ENCODE results near the gene LAGE3.

LAGE3 gene

DNA sequence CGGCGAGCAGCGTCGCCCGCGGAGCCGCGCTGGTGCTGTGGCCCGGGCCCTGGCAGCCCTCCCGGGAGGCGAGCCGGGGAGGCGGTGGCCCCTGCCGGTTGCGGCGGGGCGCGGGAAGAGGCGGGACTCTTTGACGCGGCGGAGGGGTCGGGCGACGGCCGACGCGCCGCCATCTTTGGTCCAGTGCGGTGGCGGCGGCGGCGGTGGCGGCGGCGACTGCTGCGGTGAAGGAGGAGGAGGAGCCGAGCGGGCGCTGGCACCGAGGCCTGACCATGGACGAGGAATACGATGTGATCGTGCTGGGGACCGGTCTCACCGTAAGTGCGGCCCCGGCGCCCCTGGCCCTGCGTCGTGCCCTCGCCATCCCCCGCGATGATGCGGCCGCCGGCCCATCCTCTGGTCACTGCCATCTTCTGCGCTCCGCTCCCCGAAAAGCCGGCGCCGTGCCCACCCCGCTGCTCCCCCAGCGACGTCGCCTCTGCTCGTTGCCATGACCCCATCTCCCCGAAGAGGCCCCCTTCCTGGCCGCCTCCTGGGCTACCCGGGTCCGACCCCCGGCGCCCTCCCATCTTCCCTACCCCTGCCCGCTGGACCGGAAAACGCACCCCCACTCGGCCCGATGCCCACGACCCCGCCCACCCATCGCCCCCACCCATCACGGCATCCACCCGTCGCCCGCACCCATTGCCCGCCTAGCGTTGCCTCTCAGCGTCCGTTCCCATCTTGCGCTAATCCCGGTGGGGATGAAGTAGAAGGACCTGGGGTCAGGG lies 41.9 kb downstream of the LAGE3 start, which contains the start of gene GDI1:
Gene GDI1, plus strand, starts transcription at position 172 of the 770 bp plus-strand sequence. Its CDS starts 101 bp downstream, at position 273.
- in situ Hi-C loops (cut with HindIII; ENCODE audit: low sequenced_read_pairs), result no loop called here

GRCh38 chrX:154436374-154436982 lies 42.6 kb downstream of the LAGE3 start:
- in situ Hi-C loops (cut with HindIII; ENCODE audit: low sequenced_read_pairs), result no loop called here

GRCh38 chrX:154435171-154435733 lies 43.8 kb downstream of the LAGE3 start:
- in situ Hi-C loops (cut with HindIII; ENCODE audit: low sequenced_read_pairs), result no loop called here

- in situ Hi-C loops (cut with HindIII; ENCODE audit: low sequenced_read_pairs), result no loop called here
These were observed 44.5 kb downstream of the LAGE3 start for GRCh38 chrX:154434394-154435168.

DNA sequence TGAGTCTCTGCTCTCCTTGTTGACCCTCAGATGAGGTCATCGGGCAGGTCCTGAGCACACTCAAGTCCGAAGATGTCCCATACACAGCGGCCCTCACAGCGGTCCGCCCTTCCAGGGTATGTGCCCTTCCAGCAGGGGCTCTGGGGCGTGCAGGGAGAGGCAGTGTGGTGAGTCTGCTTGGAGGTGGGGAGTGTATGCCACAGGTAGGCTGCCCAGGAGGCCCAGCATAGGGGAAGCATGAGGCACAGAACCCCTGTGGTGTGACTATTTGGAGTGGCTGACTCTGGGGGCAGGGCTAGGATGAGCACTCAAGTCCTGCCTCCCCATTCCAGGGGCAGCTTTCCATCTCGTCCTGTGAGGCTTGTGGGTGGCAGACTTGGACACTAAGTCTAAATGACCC lies 45.5 kb downstream of the LAGE3 start:
- in situ Hi-C loops (cut with HindIII; ENCODE audit: low sequenced_read_pairs), result no loop called here

DNA sequence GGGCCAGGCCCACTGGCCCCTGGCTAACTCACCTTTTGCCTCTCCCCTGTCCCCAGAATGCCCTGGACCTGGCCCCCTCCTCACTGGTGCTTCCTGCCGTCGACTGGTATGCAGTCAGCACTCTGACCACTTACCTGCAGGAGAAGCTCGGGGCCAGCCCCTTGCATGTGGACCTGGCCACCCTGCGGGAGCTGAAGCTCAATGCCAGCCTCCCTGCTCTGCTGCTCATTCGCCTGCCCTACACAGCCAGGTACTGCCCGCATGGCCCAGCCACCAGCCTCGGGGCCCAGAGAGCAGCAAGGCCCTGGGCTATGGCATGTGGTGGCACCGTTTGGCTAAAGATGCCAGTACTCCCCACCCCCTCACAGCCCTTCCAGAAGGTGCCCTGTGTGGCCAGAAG lies 46.9 kb downstream of the LAGE3 start:
- in situ Hi-C loops (cut with HindIII; ENCODE audit: low sequenced_read_pairs), result no loop called here

- in situ Hi-C loops (cut with HindIII; ENCODE audit: low sequenced_read_pairs), result no loop called here
These were observed 47.7 kb downstream of the LAGE3 start for GRCh38 chrX:154431341-154431740.

DNA sequence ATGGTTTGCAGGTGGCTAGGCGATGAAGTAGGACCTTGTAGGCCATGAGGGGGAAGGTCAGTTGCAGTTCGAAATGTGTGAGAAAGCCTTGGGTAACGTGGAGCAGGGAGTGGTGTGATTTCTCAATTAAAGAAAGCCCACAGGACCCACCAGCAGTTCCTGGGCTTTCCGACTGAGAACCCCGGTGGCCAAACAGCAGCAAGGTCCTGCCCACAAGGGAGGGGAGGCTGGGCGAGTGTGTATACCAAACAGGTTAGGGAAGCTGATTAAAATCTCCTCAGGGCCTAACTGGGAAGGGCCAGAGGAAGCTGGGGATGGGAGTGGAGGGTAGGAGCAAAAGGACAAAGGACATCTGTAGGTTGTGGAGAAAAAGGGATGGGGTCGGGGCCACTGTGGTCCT lies 48.2 kb downstream of the LAGE3 start:
- in situ Hi-C loops (cut with HindIII; ENCODE audit: low sequenced_read_pairs), result no loop called here

DNA sequence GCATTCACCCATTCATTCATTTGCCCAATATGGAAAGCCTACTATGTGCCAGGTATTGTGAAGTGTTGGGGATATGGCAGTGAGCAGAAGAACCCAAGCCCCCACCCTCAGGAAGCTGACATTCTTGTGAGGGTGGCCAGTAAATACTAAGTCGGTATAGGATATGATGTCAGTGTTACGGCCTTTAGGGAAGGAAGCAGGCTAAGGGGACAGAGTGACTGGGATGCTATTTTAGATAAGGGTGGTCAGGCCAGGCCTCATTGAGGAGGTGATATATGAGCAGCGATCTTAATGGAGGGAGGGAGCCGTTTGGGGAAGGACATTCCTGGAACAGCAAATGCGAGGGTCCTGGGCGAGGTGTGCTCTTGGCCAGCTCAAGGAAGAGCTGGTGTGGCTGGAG lies 48.6 kb downstream of the LAGE3 start:
- in situ Hi-C loops (cut with HindIII; ENCODE audit: low sequenced_read_pairs), result no loop called here

DNA sequence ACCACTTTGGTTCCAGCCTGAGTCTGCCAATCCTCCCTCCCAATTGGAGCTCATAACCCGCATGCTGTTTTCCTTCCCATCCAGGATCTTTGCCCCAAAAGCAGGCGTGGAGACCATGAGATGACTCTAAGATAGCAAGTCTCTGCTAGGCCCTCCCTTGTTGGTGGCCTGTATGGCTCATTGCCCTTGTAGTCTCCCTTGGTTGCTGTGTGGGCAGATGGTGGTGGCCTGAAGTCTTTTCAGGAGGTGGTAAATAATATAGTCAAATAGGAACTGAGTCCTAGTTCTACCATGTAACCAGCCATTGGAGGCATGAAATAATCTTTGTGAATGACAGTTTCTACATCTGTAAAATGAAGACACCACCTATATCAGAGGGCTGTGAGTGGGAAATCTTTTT lies 49.4 kb downstream of the LAGE3 start:
- in situ Hi-C loops (cut with HindIII; ENCODE audit: low sequenced_read_pairs), result no loop called here

DNA sequence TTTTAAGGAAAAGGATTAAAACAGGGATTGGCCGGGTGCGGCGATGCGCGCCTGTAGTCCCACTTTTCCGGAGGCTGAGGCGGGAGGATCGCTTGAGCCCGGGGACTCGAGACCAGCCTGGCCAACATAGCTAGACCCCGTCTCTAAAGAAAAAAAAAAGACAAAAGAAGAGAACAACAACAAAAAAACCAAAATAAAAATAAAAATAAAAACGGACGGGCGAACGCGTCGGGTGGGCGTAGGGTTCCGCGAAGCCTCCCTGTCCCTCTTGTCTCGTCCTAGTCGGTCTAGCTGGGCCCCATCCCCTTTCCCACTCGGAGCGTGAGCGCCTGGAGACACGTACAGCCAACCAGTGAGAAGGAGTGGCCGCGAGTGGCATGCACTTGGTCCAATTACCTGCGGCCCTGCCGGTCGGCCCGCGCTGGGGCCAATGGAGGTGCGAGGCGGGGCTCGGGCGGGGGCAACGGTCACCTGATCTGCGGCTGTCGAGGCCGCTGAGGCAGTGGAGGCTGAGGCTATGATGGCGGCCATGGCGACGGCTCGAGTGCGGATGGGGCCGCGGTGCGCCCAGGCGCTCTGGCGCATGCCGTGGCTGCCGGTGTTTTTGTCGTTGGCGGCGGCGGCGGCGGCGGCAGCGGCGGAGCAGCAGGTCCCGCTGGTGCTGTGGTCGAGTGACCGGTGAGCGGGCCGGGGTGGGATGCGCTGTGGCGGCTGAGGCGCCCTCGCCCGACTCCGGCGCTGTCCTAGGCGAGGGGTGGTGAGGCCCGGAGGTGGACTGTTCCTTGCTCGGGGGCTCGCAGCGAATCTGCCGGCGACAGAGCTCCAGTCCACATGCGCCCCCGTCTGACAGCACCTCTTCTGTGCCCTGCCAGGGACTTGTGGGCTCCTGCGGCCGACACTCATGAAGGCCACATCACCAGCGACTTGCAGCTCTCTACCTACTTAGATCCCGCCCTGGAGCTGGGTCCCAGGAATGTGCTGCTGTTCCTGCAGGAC lies 50.6 kb downstream of the LAGE3 start, which contains the start of gene ATP6AP1:
Gene ATP6AP1, plus strand, starts transcription at position 502 of the 996 bp plus-strand sequence. Its CDS starts 16 bp downstream, at position 518.
- in situ Hi-C loops (cut with HindIII; ENCODE audit: low sequenced_read_pairs), result no loop called here
